T-helper 1 cell treated with Interleukin-12 subunit alpha and Interleukin-12 subunit beta and Interleukin-4 antibody, amounts not matched to agents 30 μg/mL and 1 μg/mL, for 36 hours (primary cell): Measurements from ENCODE around the gene MTLN.
A peak's percentile ranks its signal among the peaks of the same experiment; 100 is the strongest.
"Not testable (repeated sequence)": the region's sequence is repeated elsewhere in the genome, so short reads cannot be mapped to it uniquely, and the experiment has no call there.

ENCODE experiments used
- H3K27ac Mint-ChIP-seq: one replicate; pipeline ENCODE4 v1.8.0; 2021; ENCODE audit warnings: mild to moderate bottlenecking, mixed read lengths
- H3K27me3 Mint-ChIP-seq: one replicate; pipeline ENCODE4 v1.8.0; 2021; ENCODE audit warnings: low read depth, mixed read lengths
- H3K36me3 Mint-ChIP-seq: one replicate; pipeline ENCODE4 v1.8.0; 2021; ENCODE audit warnings: low read depth, mixed read lengths
- H3K4me1 Mint-ChIP-seq: one replicate; pipeline ENCODE4 v1.8.0; 2021; ENCODE audit warnings: low read depth, mixed read lengths
- H3K4me3 Mint-ChIP-seq: one replicate; pipeline ENCODE4 v1.8.0; 2021; ENCODE audit warnings: mild to moderate bottlenecking, moderate library complexity, mixed read lengths
- H3K9me3 Mint-ChIP-seq: one replicate; pipeline ENCODE4 v1.8.0; 2021; ENCODE audit warnings: mixed read lengths

Gene MTLN

GRCh38 chr2:110215566-110216158, 3.3 kb upstream of the MTLN start:
- Mint-ChIP-seq H3K4me1 (peaks cover 8% of the 10 kb centered on the region), H3K27me3 (peaks cover 56% of the 10 kb centered on the region), H3K4me3 (no peak overlapping the region), H3K9me3 (peaks cover 8% of the 10 kb centered on the region), H3K36me3 (no peaks in the 10 kb centered on the region), H3K27ac (no peak overlapping the region)

GRCh38 chr2:110215091-110215490, 2.7 kb upstream of the MTLN start:
- Mint-ChIP-seq H3K4me3 (no peak overlapping the region), H3K27ac (no peak overlapping the region), H3K36me3 (no peaks in the 10 kb centered on the region), H3K4me1 (peaks cover 8% of the 10 kb centered on the region), H3K9me3 (peaks cover 8% of the 10 kb centered on the region), H3K27me3 (peaks cover 51% of the 10 kb centered on the region)

GRCh38 chr2:110213522-110213921, 1.2 kb upstream of the MTLN start:
- H3K4me1 Mint-ChIP-seq, H3K4me3 Mint-ChIP-seq, H3K9me3 Mint-ChIP-seq, H3K36me3 Mint-ChIP-seq, H3K27ac Mint-ChIP-seq: not testable (repeated sequence)
- peaks cover 36% of the 10 kb centered on the region for H3K27me3 Mint-ChIP-seq

GRCh38 chr2:110205660-110206455, 6.5 kb downstream of the MTLN start:
- Mint-ChIP-seq H3K4me3 (peak overlapping the region; percentile 92), H3K9me3 (no peaks in the 10 kb centered on the region), H3K36me3 (peaks cover 9% of the 10 kb centered on the region), H3K27me3 (peaks cover 21% of the 10 kb centered on the region), H3K27ac (peak overlapping the region; percentile 90), H3K4me1 (peaks cover 18% of the 10 kb centered on the region)

GRCh38 chr2:110204408-110205385, 7.7 kb downstream of the MTLN start, which contains the start of gene NPHP1:
Gene NPHP1, minus strand, starts transcription at chr2:110205013. Its CDS starts 45 bp downstream, at chr2:110204968.
- Mint-ChIP-seq H3K27me3 (peaks cover 21% of the 10 kb centered on the region), H3K27ac (peak within 1 kb of the TSS; percentile 90), H3K4me1 (peaks cover 18% of the 10 kb centered on the region), H3K9me3 (no peaks in the 10 kb centered on the region), H3K36me3 (peaks cover 7% of the 10 kb centered on the region), H3K4me3 (peak within 1 kb of the TSS; percentile 92)

- H3K27me3 Mint-ChIP-seq, result peaks cover 24% of the 10 kb centered on the region
- no peak overlapping the region for H3K4me3 Mint-ChIP-seq
- no peaks in the 10 kb centered on the region for H3K9me3 Mint-ChIP-seq
- no peaks in the 10 kb centered on the region for H3K4me1 Mint-ChIP-seq
- H3K36me3 Mint-ChIP-seq, result no peaks in the 10 kb centered on the region
- H3K27ac Mint-ChIP-seq, result no peak overlapping the region
Observed at GRCh38 chr2:110198016-110198415, 14.3 kb downstream of the MTLN start.

GRCh38 chr2:110197452-110197851, 14.9 kb downstream of the MTLN start:
- H3K4me1 Mint-ChIP-seq, result no peaks in the 10 kb centered on the region

GRCh38 chr2:110190169-110190568, 22.2 kb downstream of the MTLN start:
- H3K27ac Mint-ChIP-seq, H3K4me3 Mint-ChIP-seq, H3K36me3 Mint-ChIP-seq, H3K9me3 Mint-ChIP-seq, H3K4me1 Mint-ChIP-seq: not testable (repeated sequence)
- H3K27me3 Mint-ChIP-seq, result peaks cover 16% of the 10 kb centered on the region

More at GRCh38 chr2:110197452-110197851, 14.9 kb downstream of the MTLN start:
- H3K27me3 Mint-ChIP-seq, result peaks cover 19% of the 10 kb centered on the region
- no peaks in the 10 kb centered on the region for H3K36me3 Mint-ChIP-seq
- H3K27ac Mint-ChIP-seq, result no peak overlapping the region
- H3K9me3 Mint-ChIP-seq, result no peaks in the 10 kb centered on the region
- H3K4me3 Mint-ChIP-seq, result no peak overlapping the region

GRCh38 chr2:110182449-110182848, 29.9 kb downstream of the MTLN start:
- no peaks in the 10 kb centered on the region for H3K36me3 Mint-ChIP-seq
- no peaks in the 10 kb centered on the region for H3K4me1 Mint-ChIP-seq
- H3K27me3 Mint-ChIP-seq, result peaks cover 14% of the 10 kb centered on the region
- H3K27ac Mint-ChIP-seq, result no peak overlapping the region
- peaks cover 26% of the 10 kb centered on the region for H3K9me3 Mint-ChIP-seq
- no peak overlapping the region for H3K4me3 Mint-ChIP-seq

GRCh38 chr2:110180036-110180435, 32.3 kb downstream of the MTLN start:
- Mint-ChIP-seq H3K27ac (no peak overlapping the region), H3K9me3 (peaks cover 26% of the 10 kb centered on the region), H3K27me3 (peaks cover 14% of the 10 kb centered on the region), H3K4me1 (no peaks in the 10 kb centered on the region), H3K36me3 (no peaks in the 10 kb centered on the region), H3K4me3 (no peak overlapping the region)

GRCh38 chr2:110173523-110173922, 38.8 kb downstream of the MTLN start:
- no peaks in the 10 kb centered on the region for H3K9me3 Mint-ChIP-seq
- no peaks in the 10 kb centered on the region for H3K36me3 Mint-ChIP-seq
- peaks cover 16% of the 10 kb centered on the region for H3K27me3 Mint-ChIP-seq
- peaks cover 2% of the 10 kb centered on the region for H3K4me1 Mint-ChIP-seq
- no peak overlapping the region for H3K4me3 Mint-ChIP-seq
- no peak overlapping the region for H3K27ac Mint-ChIP-seq

GRCh38 chr2:110172506-110172905, 39.8 kb downstream of the MTLN start:
- Mint-ChIP-seq H3K4me1 (peaks cover 2% of the 10 kb centered on the region), H3K36me3 (no peaks in the 10 kb centered on the region), H3K4me3 (no peak overlapping the region), H3K27me3 (peaks cover 16% of the 10 kb centered on the region), H3K9me3 (no peaks in the 10 kb centered on the region), H3K27ac (no peak overlapping the region)

GRCh38 chr2:110170102-110170501, 42.2 kb downstream of the MTLN start:
- no peak overlapping the region for H3K4me3 Mint-ChIP-seq
- peaks cover 2% of the 10 kb centered on the region for H3K4me1 Mint-ChIP-seq

GRCh38 chr2:110167326-110168000, 44.9 kb downstream of the MTLN start:
- H3K9me3 Mint-ChIP-seq, result no peaks in the 10 kb centered on the region
- no peak overlapping the region for H3K4me3 Mint-ChIP-seq
- no peaks in the 10 kb centered on the region for H3K36me3 Mint-ChIP-seq
- peaks cover 17% of the 10 kb centered on the region for H3K27me3 Mint-ChIP-seq
- peaks cover 2% of the 10 kb centered on the region for H3K4me1 Mint-ChIP-seq
- no peak overlapping the region for H3K27ac Mint-ChIP-seq

More at GRCh38 chr2:110170102-110170501, 42.2 kb downstream of the MTLN start:
- Mint-ChIP-seq H3K36me3 (no peaks in the 10 kb centered on the region), H3K27me3 (peaks cover 13% of the 10 kb centered on the region), H3K9me3 (no peaks in the 10 kb centered on the region), H3K27ac (no peak overlapping the region)
